ENCODE measurements around the gene PKD2L2.

DNA sequence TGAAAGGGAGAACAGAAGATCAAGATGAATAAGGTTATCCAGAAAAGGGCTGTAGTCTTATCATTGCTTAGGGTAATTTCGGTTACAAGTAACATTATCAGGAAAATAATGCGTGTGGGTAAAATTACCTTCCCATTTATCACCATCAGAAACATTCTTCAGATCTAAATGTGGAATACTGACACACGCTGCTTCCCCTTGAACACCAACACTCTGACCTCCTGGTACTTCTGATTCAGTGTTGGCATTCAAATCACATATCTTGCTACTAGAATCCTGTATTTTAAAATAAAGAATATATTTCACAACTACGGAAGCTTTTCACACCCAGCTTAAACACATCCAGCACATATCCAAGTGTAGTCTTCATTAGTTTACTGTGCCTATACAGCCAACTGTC, 70.2 kb downstream of the PKD2L2 start:
- no peak for TF ChIP-seq CTCF (IDR thresholded peaks at IDR 0.05)
- no peak for TF ChIP-seq POLR2A (IDR thresholded peaks at IDR 0.05)
- no peak for TF ChIP-seq POLR2AphosphoS5 (IDR thresholded peaks at IDR 0.05)

Data from upper lobe of left lung (tissue), 4 donors.